OCI-LY7 (cell line): ENCODE results near the gene GORASP2. TPM values are rescaled to one million over a fixed set of nuclear protein-coding genes. Genes with fewer than 3 reads are reported as not detected.

Experiments
- BruUV-seq: library from RNA; stranded (reverse); fragments of 400-500 nt; replicated peaks from 2 replicates; lab custom pipeline; 2021; lab: Mats Ljungman, UMichigan
- CTCF ChIA-PET: fragments of 300-600 bp; sonication (Branson Sonifier 250); formaldehyde crosslinking; loops from one replicate; lab custom pipeline; 2022; ENCODE audit warnings: antibody characterized with exemption; ENCODE audit not compliant: unreplicated experiment; lab: Charles Lee
- POLR2A ChIA-PET: fragments of 300-600 bp; sonication (Branson Sonifier 250); formaldehyde crosslinking; loops from one replicate; lab custom pipeline; 2022; ENCODE audit warnings: antibody characterized with exemption; lab: Charles Lee
- DNase-seq: peaks from one replicate; pipeline ENCODE4 v3.0.0-alpha.2; 2015; ENCODE audit warnings: low spot score
- H2AFZ ChIP-seq: fragments of 200-600 bp; sonication (generic), shearing (Covaris generic); 2 replicates; pipeline ENCODE4 v1.6.1; 2014; ENCODE audit warnings: mild to moderate bottlenecking, antibody characterized with exemption, low read length, moderate library complexity
- H3K27ac ChIP-seq: fragments of 200-600 bp; sonication (generic); 2 replicates; pipeline ENCODE4 v1.5.1; 2014; ENCODE audit warnings: mixed run types, low read depth, mild to moderate bottlenecking, moderate library complexity, low read length, inconsistent platforms; ENCODE audit not compliant: poor library complexity, severe bottlenecking
- H3K36me3 ChIP-seq: fragments of 200-600 bp; sonication (generic); 2 replicates; pipeline ENCODE4 v1.6.1; 2014; ENCODE audit warnings: mild to moderate bottlenecking, antibody characterized with exemption, low read length, moderate library complexity, mixed read lengths; ENCODE audit not compliant: insufficient read depth
- H3K4me1 ChIP-seq: fragments of 200-600 bp; sonication (generic); 2 replicates; pipeline ENCODE4 v1.5.1; 2014; ENCODE audit warnings: mild to moderate bottlenecking, low read length; ENCODE audit not compliant: insufficient read depth, poor library complexity, severe bottlenecking
- H3K4me2 ChIP-seq: fragments of 200-600 bp; sonication (generic); 2 replicates; pipeline ENCODE4 v1.6.1; 2014; ENCODE audit warnings: mild to moderate bottlenecking, low read length
- H3K4me3 ChIP-seq: fragments of 200-600 bp; sonication (generic); 2 replicates; pipeline ENCODE4 v1.5.1; 2014; ENCODE audit warnings: mild to moderate bottlenecking, low read depth, low read length; ENCODE audit not compliant: poor library complexity, severe bottlenecking
- H3K79me2 ChIP-seq: fragments of 200-600 bp; sonication (generic); 2 replicates; pipeline ENCODE4 v1.6.1; 2016; ENCODE audit warnings: low read depth, mild to moderate bottlenecking, low read length, moderate library complexity, mixed read lengths; ENCODE audit not compliant: insufficient read depth
- H3K9me2 ChIP-seq: fragments of 200-600 bp; sonication (generic); 2 replicates; pipeline ENCODE4 v1.6.1; 2016; ENCODE audit warnings: mild to moderate bottlenecking, low read length, mixed read lengths; ENCODE audit not compliant: insufficient read depth
- H3K9me3 ChIP-seq: fragments of 200-600 bp; sonication (generic); 2 replicates; pipeline ENCODE4 v1.6.1; 2014; ENCODE audit warnings: mild to moderate bottlenecking, mixed run types, low read length, mixed read lengths
- H4K20me1 ChIP-seq: fragments of 200-600 bp; sonication (generic); 2 replicates; pipeline ENCODE4 v1.6.1; 2014; ENCODE audit warnings: mild to moderate bottlenecking, antibody characterized with exemption, low read length, moderate library complexity, mixed read lengths; ENCODE audit not compliant: insufficient read depth
- EZH2phosphoT487 ChIP-seq: fragments of 200-600 bp; sonication (generic); IDR thresholded peaks from 2 replicates; pipeline ENCODE4 v1.6.1; 2018; ENCODE audit warnings: low read depth, borderline replicate concordance, mild to moderate bottlenecking, mixed run types, antibody characterized with exemption, low read length, moderate library complexity, mixed read lengths
- intact Hi-C: fragments of 100-400 bp; cut with micrococcal nuclease; formaldehyde crosslinking; loops from one replicate; pipeline ENCODE4 v1.10.0; 2022; ENCODE audit not compliant: unreplicated experiment
- total RNA-seq, 2 experiments: library from RNA; depleted of rRNA in 1 of 2; stranded (reverse); fragments of >200 nt in 1 of 2; shearing (Covaris generic) in 1 of 2; gene quantifications; 2 replicates each; pipeline ENCODE4 v1.2.3, GENCODE V29; 2014 to 2022
- TF ChIP-seq, protein P1 (sequence below): fragments of 200-600 bp; sonication (generic); conservative IDR thresholded peaks from 2 replicates; pipeline ENCODE4 v1.5.1; 2014; ENCODE audit warnings: mild to moderate bottlenecking, antibody characterized with exemption, low read length, moderate library complexity, mixed read lengths

Gene GORASP2
- total RNA-seq, 2 experiments from 2014 or later: 30.7 to 94.3 TPM

DNA sequence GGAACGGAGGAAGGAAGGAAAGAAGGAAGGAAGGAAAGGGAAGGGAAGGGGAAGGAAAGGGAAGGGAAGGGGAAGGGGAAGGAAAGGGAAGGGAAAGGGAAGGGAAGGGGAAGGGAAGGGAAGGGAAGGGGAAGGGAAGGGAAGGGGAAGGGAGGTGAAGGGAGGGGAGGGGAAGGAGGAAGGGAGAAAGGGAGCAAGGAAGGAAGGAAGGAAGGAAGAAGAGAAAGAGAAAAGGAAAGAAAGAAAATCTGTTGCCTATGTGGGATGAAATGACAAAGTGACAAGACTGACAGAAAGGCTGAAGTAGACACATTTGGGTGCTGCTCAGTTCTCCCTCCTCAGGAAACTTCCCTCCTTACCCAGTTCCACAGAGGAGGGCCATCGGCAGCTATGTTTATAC lies 46.3 kb upstream of the GORASP2 start:
- no peak overlapping the region for H2AFZ ChIP-seq
- H3K4me1 ChIP-seq: no peaks in the 10 kb centered on the region
- no peak overlapping the region for H3K4me3 ChIP-seq
- ChIA-PET POLR2A (interaction anchor here (0.5 kb wide), 1 partner anchor 24 kb away, joined by 3 read pairs; no protein-coding TSS in a partner anchor), CTCF (no interaction called here)
- no peaks in the 10 kb centered on the region for H4K20me1 ChIP-seq
- TF ChIP-seq EZH2phosphoT487: no peak
- TF ChIP-seq, protein P1, sequence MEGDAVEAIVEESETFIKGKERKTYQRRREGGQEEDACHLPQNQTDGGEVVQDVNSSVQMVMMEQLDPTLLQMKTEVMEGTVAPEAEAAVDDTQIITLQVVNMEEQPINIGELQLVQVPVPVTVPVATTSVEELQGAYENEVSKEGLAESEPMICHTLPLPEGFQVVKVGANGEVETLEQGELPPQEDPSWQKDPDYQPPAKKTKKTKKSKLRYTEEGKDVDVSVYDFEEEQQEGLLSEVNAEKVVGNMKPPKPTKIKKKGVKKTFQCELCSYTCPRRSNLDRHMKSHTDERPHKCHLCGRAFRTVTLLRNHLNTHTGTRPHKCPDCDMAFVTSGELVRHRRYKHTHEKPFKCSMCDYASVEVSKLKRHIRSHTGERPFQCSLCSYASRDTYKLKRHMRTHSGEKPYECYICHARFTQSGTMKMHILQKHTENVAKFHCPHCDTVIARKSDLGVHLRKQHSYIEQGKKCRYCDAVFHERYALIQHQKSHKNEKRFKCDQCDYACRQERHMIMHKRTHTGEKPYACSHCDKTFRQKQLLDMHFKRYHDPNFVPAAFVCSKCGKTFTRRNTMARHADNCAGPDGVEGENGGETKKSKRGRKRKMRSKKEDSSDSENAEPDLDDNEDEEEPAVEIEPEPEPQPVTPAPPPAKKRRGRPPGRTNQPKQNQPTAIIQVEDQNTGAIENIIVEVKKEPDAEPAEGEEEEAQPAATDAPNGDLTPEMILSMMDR: no peak
- no peaks in the 10 kb centered on the region for H3K36me3 ChIP-seq
- no TSS peak for BruUV-seq
- H3K9me2 ChIP-seq: no peaks in the 10 kb centered on the region
- H3K27ac ChIP-seq: no peak overlapping the region
- H3K9me3 ChIP-seq: no peaks in the 10 kb centered on the region
- no peak for DNase-seq
- H3K79me2 ChIP-seq: no peaks in the 10 kb centered on the region
- intact Hi-C loops: no loop called here
- H3K4me2 ChIP-seq: no peak overlapping the region

DNA sequence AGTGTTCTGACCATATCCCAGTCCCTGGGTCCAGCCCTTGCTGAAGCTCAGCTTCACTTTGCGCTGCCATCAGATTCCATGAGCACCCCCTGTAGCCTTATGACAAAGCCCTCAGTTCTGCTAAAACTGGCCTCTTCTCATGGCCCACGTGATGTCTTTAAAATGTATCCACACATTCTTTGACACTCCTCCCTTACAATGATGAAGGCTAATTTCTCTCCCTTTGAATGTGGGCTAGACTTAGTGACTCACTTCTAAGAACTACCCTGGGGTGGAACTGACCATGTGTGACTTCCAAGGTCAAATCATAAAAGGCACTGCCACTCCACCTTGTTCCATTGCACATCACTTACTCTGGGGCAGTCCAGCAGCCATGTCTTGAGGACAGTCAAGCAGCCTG lies 45.4 kb upstream of the GORASP2 start:
- BruUV-seq: no TSS peak
- Histone ChIP-seq H3K4me1 (no peaks in the 10 kb centered on the region), H3K79me2 (no peaks in the 10 kb centered on the region), H3K36me3 (no peaks in the 10 kb centered on the region), H3K4me2 (no peak overlapping the region), H4K20me1 (no peaks in the 10 kb centered on the region), H3K9me3 (no peaks in the 10 kb centered on the region), H3K9me2 (no peaks in the 10 kb centered on the region), H3K27ac (no peak overlapping the region), H3K4me3 (no peak overlapping the region), H2AFZ (no peak overlapping the region)
- intact Hi-C loops: no loop called here
- POLR2A ChIA-PET: no interaction called here
- CTCF ChIA-PET: no interaction called here
- DNase-seq: no peak
- TF ChIP-seq EZH2phosphoT487: no peak
- TF ChIP-seq, protein P1: no peak

DNA sequence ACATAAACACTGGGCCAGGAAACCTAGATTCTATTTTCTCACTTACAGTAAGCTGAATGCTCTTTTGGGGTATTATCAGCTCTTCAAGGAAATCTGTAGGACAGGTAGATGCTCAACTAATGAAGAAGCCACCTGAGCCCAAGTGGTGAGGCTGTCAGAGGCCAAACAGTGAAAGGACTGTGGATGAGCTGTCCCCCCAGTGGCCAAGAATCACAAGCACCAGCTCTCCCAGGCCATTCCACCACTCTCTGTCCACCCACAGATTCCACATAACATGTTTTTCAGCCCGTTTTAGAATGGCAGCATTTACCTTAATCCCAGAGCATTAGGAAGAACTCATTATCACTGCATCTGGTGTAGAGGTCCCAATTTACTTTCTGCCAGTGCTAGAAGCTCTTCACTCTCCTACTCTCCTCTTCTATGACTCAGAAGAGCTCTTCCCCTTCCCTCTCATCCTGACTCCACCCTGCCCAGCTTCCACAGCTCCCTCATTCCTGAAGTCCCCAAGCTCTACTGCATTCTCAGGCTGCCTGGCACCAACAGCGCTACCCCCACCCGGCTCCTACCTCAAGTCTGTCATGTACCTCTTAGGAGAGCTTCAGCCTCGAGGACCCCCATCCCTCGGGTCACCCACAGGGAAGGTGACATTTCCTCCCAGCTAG lies 43.8 kb upstream of the GORASP2 start:
- H3K9me3 ChIP-seq: no peaks in the 10 kb centered on the region
- H3K79me2 ChIP-seq: no peaks in the 10 kb centered on the region
- no peak overlapping the region for H3K27ac ChIP-seq
- POLR2A ChIA-PET: interaction anchor here (1.1 to 1.4 kb wide), 2 partner anchors 10 to 12 kb away, joined by 3 to 5 read pairs; no protein-coding TSS in a partner anchor
- intact Hi-C loops: no loop called here
- no peaks in the 10 kb centered on the region for H3K9me2 ChIP-seq
- H4K20me1 ChIP-seq: no peaks in the 10 kb centered on the region
- no peaks in the 10 kb centered on the region for H3K36me3 ChIP-seq
- CTCF ChIA-PET: interaction anchor here (0.7 kb wide), 1 partner anchor 1682 kb away, joined by 3 read pairs; no protein-coding TSS in a partner anchor
- DNase-seq: no peak
- BruUV-seq: no TSS peak
- no peak overlapping the region for H3K4me3 ChIP-seq
- no peak overlapping the region for H2AFZ ChIP-seq
- H3K4me1 ChIP-seq: no peaks in the 10 kb centered on the region
- no peak overlapping the region for H3K4me2 ChIP-seq
- TF ChIP-seq, protein P1: no peak
- no peak for TF ChIP-seq EZH2phosphoT487
